H1 (cell line): ENCODE data around the gene HSD17B8. TPM values are rescaled to one million over a fixed set of nuclear protein-coding genes. Genes with fewer than 3 reads are reported as not detected.
A peak's percentile ranks its signal among the peaks of the same experiment; 100 is the strongest.

Experiments used
- BCL11A ChIP-seq, 2 experiments: IDR thresholded peaks; one replicate each; pipeline ENCODE4 v1.6.1; 2011; ENCODE audit warnings: low read depth in 2 of 2, low read length in 2 of 2, mild to moderate bottlenecking in 2 of 2
- BRCA1 ChIP-seq: IDR thresholded peaks from 2 replicates; pipeline ENCODE4 v1.6.1; 2012; ENCODE audit warnings: low read depth, low read length, improper control_type of control experiment
- EZH2 ChIP-seq: fragments of 200-600 bp; sonication (generic); IDR thresholded peaks from 2 replicates; pipeline ENCODE4 v1.7.1; 2012; ENCODE audit warnings: low read depth, mild to moderate bottlenecking, moderate library complexity, low read length, inconsistent platforms; ENCODE audit not compliant: severe bottlenecking
- FOSL1 ChIP-seq: IDR thresholded peaks from 2 replicates; pipeline ENCODE4 v1.6.1; 2011; ENCODE audit warnings: mild to moderate bottlenecking, low read depth, low read length, moderate library complexity; ENCODE audit not compliant: insufficient read depth
- HDAC6 ChIP-seq: IDR thresholded peaks from one replicate; pipeline ENCODE4 v1.7.1; 2012; ENCODE audit warnings: low read depth, mild to moderate bottlenecking, inconsistent platforms, low read length, moderate library complexity
- NRF1 ChIP-seq: IDR thresholded peaks from 2 replicates; pipeline ENCODE4 v1.6.1; 2011; ENCODE audit warnings: mild to moderate bottlenecking, low read depth, low read length, improper control_type of control experiment
- PHF8 ChIP-seq: fragments of 200-600 bp; sonication (generic); conservative IDR thresholded peaks from 2 replicates; pipeline ENCODE4 v1.7.1; 2012; ENCODE audit warnings: low read depth, mild to moderate bottlenecking, inconsistent platforms, low read length, moderate library complexity
- SIRT6 ChIP-seq: IDR thresholded peaks from one replicate; pipeline ENCODE4 v1.7.1; 2012; ENCODE audit warnings: low read length, inconsistent platforms
- SP2 ChIP-seq: IDR thresholded peaks from 2 replicates; pipeline ENCODE4 v1.6.1; 2012; ENCODE audit warnings: mild to moderate bottlenecking, low read length, inconsistent platforms
- SUZ12 ChIP-seq: fragments of 200-600 bp; sonication (generic); IDR thresholded peaks from 2 replicates; pipeline ENCODE4 v1.6.1; 2012; ENCODE audit warnings: mild to moderate bottlenecking, inconsistent platforms, low read length, moderate library complexity, mixed read lengths
- TAF7 ChIP-seq: optimal IDR thresholded peaks from 2 replicates; pipeline ENCODE3; 2011; ENCODE audit warnings: low read depth, mild to moderate bottlenecking, inconsistent platforms, low read length, moderate library complexity, borderline replicate concordance
- TEAD4 ChIP-seq: IDR thresholded peaks from 2 replicates; pipeline ENCODE4 v1.6.1; 2012; ENCODE audit warnings: low read depth, low read length, inconsistent platforms, mixed read lengths
- polyA plus RNA-seq, 7 experiments: library from polyadenylated mRNA; depleted of rRNA in 3 of 7; stranded (reverse) in 5 of 7; unstranded in 2 of 7; fragments of >200 nt in 5 of 7; fragments of 200-250 nt in 2 of 7; gene quantifications; 1 replicate in 5 of 7; 2 replicates in 1 of 7; 4 replicates in 1 of 7; pipeline versions ENCODE4 v1.2.1 to v1.2.3, GENCODE V29; 2011 to 2013; ENCODE audit warnings: missing spikeins in 2 of 7, mixed read lengths in 2 of 7
- total RNA-seq: library from RNA; stranded (reverse); fragmentation: NEBNext Ultra II Directional; extraction: Animal tissue kit (Norgen Biotek cat#: 25700); gene quantifications from 2 replicates; pipeline ENCODE4 v1.2.1, GENCODE V29; 2021
- TF ChIP-seq, protein P1 (sequence below), 3 experiments: IDR thresholded peaks; 1 replicate in 2 of 3; 2 replicates in 1 of 3; pipeline versions ENCODE4 v1.5.1 to v1.6.1; 2011; ENCODE audit warnings: low read length in 3 of 3, mild to moderate bottlenecking in 3 of 3, inconsistent platforms in 2 of 3, low read depth in 1 of 3, moderate library complexity in 1 of 3; ENCODE audit not compliant: insufficient read depth in 1 of 3; ENCODE audit errors: control extremely low read depth in 1 of 3

The HSD17B8 gene
- total and polyA plus RNA-seq, 2 of the 8 experiments (the other 6 are each of a cell fraction or from before 2014, with no cell fraction given), result 3.3 to 17.1 TPM

DNA sequence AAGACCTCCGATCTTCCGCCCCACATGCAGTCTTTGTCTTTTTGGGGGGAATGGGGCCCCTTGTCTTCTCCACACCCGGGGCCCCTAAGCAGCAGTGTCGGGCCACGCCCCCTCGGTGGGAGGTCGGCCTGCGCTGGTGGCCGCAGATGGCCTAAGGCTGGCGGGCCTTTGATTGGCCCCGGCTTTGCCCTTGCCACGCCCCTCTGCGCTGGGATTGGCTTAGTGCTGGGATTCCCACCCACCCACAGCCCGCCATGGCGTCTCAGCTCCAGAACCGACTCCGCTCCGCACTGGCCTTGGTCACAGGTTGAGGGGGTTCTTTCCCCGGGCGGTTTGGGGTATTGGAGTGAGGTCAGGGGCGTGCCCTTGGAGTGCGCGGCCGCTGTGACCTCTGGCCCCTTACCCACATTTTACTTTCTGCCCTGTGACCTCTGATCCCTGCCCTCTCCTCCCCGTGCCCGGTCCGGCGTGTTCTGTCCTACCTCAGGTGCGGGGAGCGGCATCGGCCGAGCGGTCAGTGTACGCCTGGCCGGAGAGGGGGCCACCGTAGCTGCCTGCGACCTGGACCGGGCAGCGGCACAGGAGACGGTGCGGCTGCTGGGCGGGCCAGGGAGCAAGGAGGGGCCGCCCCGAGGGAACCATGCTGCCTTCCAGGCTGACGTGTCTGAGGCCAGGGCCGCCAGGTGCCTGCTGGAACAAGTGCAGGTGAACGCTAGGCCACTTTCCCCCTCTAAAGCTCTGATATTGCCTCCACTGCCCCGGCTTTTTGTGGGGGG, at the start of gene HSD17B8 (continued):
- peak; percentile 28 for TF ChIP-seq TAF7
- no peak for TF ChIP-seq TEAD4
- no peak for TF ChIP-seq BCL11A (IDR thresholded peaks at IDR 0.05; ENCODE audit: low read depth in 2 of 2, low read length in 2 of 2)
- TF ChIP-seq SUZ12, result no peak
- no peak for TF ChIP-seq EZH2
- no peak for TF ChIP-seq SIRT6
- TF ChIP-seq SP2, result no peak; the same call in 1 of the 2 replicates
- TF ChIP-seq HDAC6, result no peak
- no peak for TF ChIP-seq NRF1
- TF ChIP-seq PHF8, result 0 out of 2 replicates have a peak, but pooled peaks have one; percentile 44
- no peak for TF ChIP-seq BRCA1
- TF ChIP-seq FOSL1, result no peak
- TF ChIP-seq, protein P1, sequence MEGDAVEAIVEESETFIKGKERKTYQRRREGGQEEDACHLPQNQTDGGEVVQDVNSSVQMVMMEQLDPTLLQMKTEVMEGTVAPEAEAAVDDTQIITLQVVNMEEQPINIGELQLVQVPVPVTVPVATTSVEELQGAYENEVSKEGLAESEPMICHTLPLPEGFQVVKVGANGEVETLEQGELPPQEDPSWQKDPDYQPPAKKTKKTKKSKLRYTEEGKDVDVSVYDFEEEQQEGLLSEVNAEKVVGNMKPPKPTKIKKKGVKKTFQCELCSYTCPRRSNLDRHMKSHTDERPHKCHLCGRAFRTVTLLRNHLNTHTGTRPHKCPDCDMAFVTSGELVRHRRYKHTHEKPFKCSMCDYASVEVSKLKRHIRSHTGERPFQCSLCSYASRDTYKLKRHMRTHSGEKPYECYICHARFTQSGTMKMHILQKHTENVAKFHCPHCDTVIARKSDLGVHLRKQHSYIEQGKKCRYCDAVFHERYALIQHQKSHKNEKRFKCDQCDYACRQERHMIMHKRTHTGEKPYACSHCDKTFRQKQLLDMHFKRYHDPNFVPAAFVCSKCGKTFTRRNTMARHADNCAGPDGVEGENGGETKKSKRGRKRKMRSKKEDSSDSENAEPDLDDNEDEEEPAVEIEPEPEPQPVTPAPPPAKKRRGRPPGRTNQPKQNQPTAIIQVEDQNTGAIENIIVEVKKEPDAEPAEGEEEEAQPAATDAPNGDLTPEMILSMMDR (IDR thresholded peaks at IDR 0.05; ENCODE audit: control extremely low read depth in 1 of 3, insufficient read depth in 1 of 3, low read depth in 1 of 3, low read length in 3 of 3), result no peak
